Kidney (tissue), 14 donors: ENCODE data around the gene CCDC43. TPM values are rescaled to one million over a fixed set of nuclear protein-coding genes. Genes with fewer than 3 reads are reported as not detected.
"Not testable (repeated sequence)": the region's sequence is repeated elsewhere in the genome, so short reads cannot be mapped to it uniquely, and the experiment has no call there.

Source experiments
- DNase-seq, 5 donors: peaks; one replicate each; pipeline ENCODE4 v3.0.0-alpha.2; 2013 to 2020
- FAIRE-seq: peaks from 2 replicates; lab custom pipeline; 2012; peaks lifted over from hg19 to GRCh38; lab: Jason Lieb, UNC
- H3K27ac ChIP-seq, 2 donors: one replicate each; pipeline ENCODE4 v1.7.0; 2013; ENCODE audit warnings: low read depth in 2 of 2, low read length in 2 of 2, inconsistent platforms in 1 of 2
- H3K27me3 ChIP-seq: one replicate; pipeline ENCODE4 v1.7.1; 2013; ENCODE audit warnings: low read length, inconsistent platforms; ENCODE audit not compliant: control insufficient read depth, insufficient read depth
- H3K36me3 ChIP-seq, 3 donors: one replicate each; pipeline versions ENCODE4 v1.7.0 to v1.7.1; 2013; ENCODE audit warnings: low read length in 3 of 3, control low read depth in 1 of 3, inconsistent platforms in 1 of 3; ENCODE audit not compliant: insufficient read depth in 3 of 3, control insufficient read depth in 2 of 3
- H3K4me1 ChIP-seq, 3 donors: one replicate each; pipeline versions ENCODE4 v1.7.0 to v1.7.1; 2013; ENCODE audit warnings: low read length in 3 of 3, inconsistent platforms in 1 of 3, low read depth in 1 of 3; ENCODE audit not compliant: control insufficient read depth in 2 of 3, insufficient read depth in 2 of 3
- H3K4me3 ChIP-seq, 3 donors: one replicate each; pipeline versions ENCODE4 v1.7.0 to v1.8.1; 2013; ENCODE audit warnings: low read length in 3 of 3, control low read depth in 1 of 3, inconsistent platforms in 1 of 3
- H3K9ac ChIP-seq, 3 donors: one replicate each; pipeline versions ENCODE4 v1.7.0 to v1.7.1; 2013; ENCODE audit warnings: low read length in 3 of 3, control low read depth in 1 of 3, inconsistent platforms in 1 of 3
- H3K9me3 ChIP-seq, 3 donors: one replicate each; pipeline versions ENCODE4 v1.7.0 to v1.7.1; 2013; ENCODE audit warnings: low read length in 3 of 3, control low read depth in 1 of 3, inconsistent platforms in 1 of 3; ENCODE audit not compliant: control insufficient read depth in 2 of 3, insufficient read depth in 1 of 3
- intact Hi-C: fragments of 100-400 bp; cut with DNase I; formaldehyde crosslinking; loops from one replicate; pipeline ENCODE4 v1.11.1; 2022
- polyA plus RNA-seq: library from polyadenylated mRNA; stranded (reverse); fragments of 350-450 nt; fragmentation: Illumina TruSeq; extraction: RNeasy Lipid Tissue Mini Kit (QIAGEN cat#74804); gene quantifications from one replicate; pipeline ENCODE4 v1.2.3, GENCODE V29; 2014; ENCODE audit warnings: low read depth, low replicate concordance; ENCODE audit not compliant: insufficient read depth
- total RNA-seq: library from RNA; stranded (reverse); fragmentation: NEBNext Ultra II Directional; extraction: Animal tissue kit (Norgen Biotek cat#: 25700); gene quantifications from one replicate; pipeline ENCODE4 v1.2.1, GENCODE V29; 2021
- TF ChIP-seq, protein P1 (sequence below): IDR thresholded peaks from 3 replicates; pipeline ENCODE4 v1.5.1; 2012; ENCODE audit warnings: mild to moderate bottlenecking, moderate library complexity, borderline replicate concordance; ENCODE audit not compliant: insufficient read depth; ENCODE audit errors: extremely low read depth
- donor health status: control.
- donor health status: control.
- donor health status: control.
- donor health status: control.
- donor health status: control.
- donor health status: DM: yes; HTN: yes; CAD: no.
- donor health status: Normal renal cell carcinoma (clear cell type).

Gene CCDC43
- total and polyA plus RNA-seq, 2 donors from 2014 or later, result 14.9 to 20.3 TPM

DNA sequence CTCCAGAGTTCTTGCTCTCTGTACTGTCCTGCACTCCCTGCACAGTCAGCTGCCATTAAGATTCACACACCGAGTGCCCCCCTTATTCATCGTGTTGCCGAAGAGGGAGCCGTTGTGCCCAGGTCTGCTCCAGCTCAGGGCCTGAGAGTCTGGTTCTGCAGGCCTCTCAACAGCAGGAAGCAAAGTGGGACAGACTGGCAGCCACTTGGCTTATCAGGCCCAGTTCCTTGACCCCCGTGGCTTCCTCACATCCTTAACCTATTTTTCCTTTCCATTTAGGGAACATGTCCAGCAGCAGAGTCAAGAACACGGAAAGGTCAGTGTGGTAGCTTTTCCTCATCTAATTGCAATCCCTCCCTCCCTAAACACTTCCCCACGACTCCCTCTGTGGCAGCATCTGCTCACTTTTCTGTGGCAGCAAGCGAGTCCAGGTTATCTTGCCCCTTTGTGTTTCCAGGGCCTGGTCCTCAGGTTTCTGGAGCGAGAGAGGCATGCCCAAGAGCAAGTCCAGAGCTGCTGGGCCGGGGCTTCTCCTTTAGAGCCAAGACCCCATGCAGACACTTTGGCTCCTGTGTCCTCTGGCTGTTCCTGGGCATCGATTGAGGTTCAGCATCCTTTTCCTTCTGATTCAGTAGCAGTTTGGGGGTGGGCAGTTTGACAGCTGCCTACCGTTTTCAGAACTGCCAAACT is 47.1 kb upstream of the CCDC43 start:
- TF ChIP-seq, protein P1, sequence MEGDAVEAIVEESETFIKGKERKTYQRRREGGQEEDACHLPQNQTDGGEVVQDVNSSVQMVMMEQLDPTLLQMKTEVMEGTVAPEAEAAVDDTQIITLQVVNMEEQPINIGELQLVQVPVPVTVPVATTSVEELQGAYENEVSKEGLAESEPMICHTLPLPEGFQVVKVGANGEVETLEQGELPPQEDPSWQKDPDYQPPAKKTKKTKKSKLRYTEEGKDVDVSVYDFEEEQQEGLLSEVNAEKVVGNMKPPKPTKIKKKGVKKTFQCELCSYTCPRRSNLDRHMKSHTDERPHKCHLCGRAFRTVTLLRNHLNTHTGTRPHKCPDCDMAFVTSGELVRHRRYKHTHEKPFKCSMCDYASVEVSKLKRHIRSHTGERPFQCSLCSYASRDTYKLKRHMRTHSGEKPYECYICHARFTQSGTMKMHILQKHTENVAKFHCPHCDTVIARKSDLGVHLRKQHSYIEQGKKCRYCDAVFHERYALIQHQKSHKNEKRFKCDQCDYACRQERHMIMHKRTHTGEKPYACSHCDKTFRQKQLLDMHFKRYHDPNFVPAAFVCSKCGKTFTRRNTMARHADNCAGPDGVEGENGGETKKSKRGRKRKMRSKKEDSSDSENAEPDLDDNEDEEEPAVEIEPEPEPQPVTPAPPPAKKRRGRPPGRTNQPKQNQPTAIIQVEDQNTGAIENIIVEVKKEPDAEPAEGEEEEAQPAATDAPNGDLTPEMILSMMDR, result no peak
- Histone ChIP-seq H3K9ac (no peak overlapping the region), H3K4me1 (no peaks in the 10 kb centered on the region), H3K27me3 (no peaks in the 10 kb centered on the region), H3K4me3 (no peak overlapping the region), H3K36me3 (no peaks in the 10 kb centered on the region), H3K9me3 (no peaks in the 10 kb centered on the region), H3K27ac (no peak overlapping the region)
- DNase-seq (no peak), FAIRE-seq (no peak)
- intact Hi-C loops, result no loop called here

DNA sequence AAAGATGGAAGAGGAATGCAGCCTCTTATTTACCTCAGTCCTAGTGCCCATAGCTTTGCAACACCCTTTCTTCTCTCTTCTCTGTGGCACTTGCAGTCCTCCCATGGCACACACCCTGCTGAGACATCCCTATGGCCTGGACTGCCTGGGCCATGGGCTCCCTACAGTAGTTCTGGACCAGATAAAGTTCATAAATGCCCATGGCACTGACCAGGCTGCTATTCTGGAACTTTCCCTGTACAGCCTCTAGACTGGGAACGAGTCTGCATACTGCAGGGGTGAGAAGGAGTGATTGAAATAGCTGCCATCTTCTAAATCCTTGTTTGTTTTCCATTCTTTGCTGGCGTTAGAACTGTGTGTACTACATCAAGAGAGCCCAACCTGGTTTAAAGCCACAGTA is 44.7 kb upstream of the CCDC43 start:
- FAIRE-seq (no peak), DNase-seq (no peak)
- TF ChIP-seq, protein P1, result no peak
- Histone ChIP-seq H3K36me3 (no peaks in the 10 kb centered on the region), H3K27ac (no peak overlapping the region), H3K27me3 (no peaks in the 10 kb centered on the region), H3K9ac (no peak overlapping the region), H3K4me1 (no peaks in the 10 kb centered on the region), H3K4me3 (no peak overlapping the region), H3K9me3 (no peaks in the 10 kb centered on the region)
- intact Hi-C loops, result no loop called here

DNA sequence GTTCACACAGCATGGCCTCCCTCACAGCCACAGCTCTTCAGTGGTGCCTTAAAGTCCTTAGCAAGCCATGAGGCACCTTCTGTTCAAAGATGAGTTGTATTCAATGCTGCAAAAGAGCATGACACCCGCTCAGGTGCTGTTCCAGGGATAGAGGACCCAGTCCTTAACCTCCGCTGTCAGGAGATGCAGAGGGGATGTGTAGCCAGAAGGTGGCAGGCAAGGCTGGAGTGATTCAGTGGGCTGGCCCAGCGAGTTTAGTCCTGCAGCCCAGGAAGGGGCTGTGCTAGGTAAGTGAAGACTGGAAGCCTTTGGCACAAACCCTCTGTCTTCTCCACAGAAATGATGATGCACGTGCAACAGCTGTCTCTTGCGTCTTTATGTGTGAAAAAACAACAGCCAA is 44.2 kb upstream of the CCDC43 start:
- H3K27ac ChIP-seq, result no peak overlapping the region
- no peak overlapping the region for H3K9ac ChIP-seq
- H3K4me1 ChIP-seq, result no peaks in the 10 kb centered on the region
- intact Hi-C loops, result no loop called here
- DNase-seq, result peak in 1 of 5 donors; percentile 26
- TF ChIP-seq, protein P1, result no peak
- no peaks in the 10 kb centered on the region for H3K36me3 ChIP-seq
- no peak overlapping the region for H3K4me3 ChIP-seq
- no peak for FAIRE-seq
- no peaks in the 10 kb centered on the region for H3K9me3 ChIP-seq
- H3K27me3 ChIP-seq, result no peaks in the 10 kb centered on the region

DNA sequence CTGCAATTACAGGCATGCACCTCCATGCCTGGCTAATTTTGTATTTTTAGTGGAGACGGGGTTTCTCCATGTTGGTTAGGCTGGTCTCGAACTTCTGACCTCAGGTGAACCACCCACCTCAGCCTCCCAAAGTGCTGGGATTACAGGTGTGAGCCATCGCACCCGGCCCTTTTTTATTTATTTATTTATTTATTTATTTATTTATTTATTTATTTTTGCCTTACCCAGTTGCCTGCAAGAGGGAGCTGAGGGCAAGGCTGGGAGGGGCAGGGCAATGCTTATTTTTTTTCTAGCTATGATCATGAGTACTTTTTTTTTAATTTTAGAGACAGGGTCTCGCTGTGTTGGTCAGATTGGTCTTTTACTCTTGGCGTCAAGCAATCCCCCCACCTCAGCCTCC is 36.5 kb upstream of the CCDC43 start:
- H3K9ac ChIP-seq, H3K9me3 ChIP-seq, H3K27ac ChIP-seq, H3K4me1 ChIP-seq, DNase-seq, intact Hi-C loops, H3K4me3 ChIP-seq, H3K27me3 ChIP-seq, H3K36me3 ChIP-seq, FAIRE-seq: not testable (repeated sequence)
